Uterus (tissue), 2 donors: ENCODE results near the gene NPM3.

Source experiments
- CTCF ChIP-seq, 4 experiments: fragments of 200-600 bp in 2 of 4; fragments of 450-650 bp in 2 of 4; sonication (generic) in 2 of 4; IDR thresholded peaks; one replicate each; pipeline ENCODE4 v1.5.1; 2016 to 2019; ENCODE audit warnings: antibody characterized with exemption in 4 of 4, mild to moderate bottlenecking in 2 of 4, moderate library complexity in 1 of 4
- POLR2A ChIP-seq, 2 donors: fragments of 450-650 bp; IDR thresholded peaks; one replicate each; pipeline ENCODE4 v1.6.1; 2016; ENCODE audit warnings: antibody characterized with exemption in 2 of 2, mild to moderate bottlenecking in 1 of 2, moderate library complexity in 1 of 2

- TF ChIP-seq POLR2A (IDR thresholded peaks at IDR 0.05) (no peak), CTCF (IDR thresholded peaks at IDR 0.05) (no peak)
Measured at GRCh38 chr10:101758858-101759257, 24.4 kb downstream of the NPM3 start.
